Measurements from ENCODE around the gene TENT4B. TPM values are rescaled to one million over a fixed set of nuclear protein-coding genes. Genes with fewer than 3 reads are reported as not detected.
"Not testable (repeated sequence)": the region's sequence is repeated elsewhere in the genome, so short reads cannot be mapped to it uniquely, and the experiment has no call there.

Gene TENT4B
- total RNA-seq, 3 donors from 2014 or later = 13.4 to 16.4 (median 13.6) TPM

DNA sequence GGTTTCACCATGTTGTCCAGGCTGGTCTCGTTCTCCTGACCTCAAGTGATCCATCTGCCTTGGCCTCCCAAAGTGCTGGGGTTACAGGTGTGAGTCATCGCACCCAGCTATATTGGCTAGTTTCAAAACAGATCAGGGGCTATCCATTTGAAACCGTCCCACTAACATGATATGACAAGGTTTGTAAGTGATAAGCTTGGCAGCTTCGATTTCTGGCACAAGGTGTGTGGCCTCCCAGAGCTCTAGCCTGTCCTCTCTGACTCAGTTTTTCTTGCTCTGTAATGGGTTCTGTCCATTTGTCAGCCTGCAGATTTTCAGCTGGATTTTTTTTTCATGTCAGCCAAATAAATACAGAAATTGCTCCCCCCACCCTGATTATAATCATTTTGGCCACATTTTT, 31.8 kb upstream of the TENT4B start:
- DNase-seq (ENCODE audit: low spot score in 2 of 2) = no peak
- Histone ChIP-seq H3K9me3 (no peaks in the 10 kb centered on the region), H3K4me3 (no peak overlapping the region), H3K36me3 (no peaks in the 10 kb centered on the region), H3K4me1 (no peaks in the 10 kb centered on the region), H3K27ac (no peak overlapping the region), H3K27me3 (no peaks in the 10 kb centered on the region)
- intact Hi-C loops (cut with DNase I; ENCODE audit: low total_unique reads) = no loop called here
- TF ChIP-seq, protein P1, sequence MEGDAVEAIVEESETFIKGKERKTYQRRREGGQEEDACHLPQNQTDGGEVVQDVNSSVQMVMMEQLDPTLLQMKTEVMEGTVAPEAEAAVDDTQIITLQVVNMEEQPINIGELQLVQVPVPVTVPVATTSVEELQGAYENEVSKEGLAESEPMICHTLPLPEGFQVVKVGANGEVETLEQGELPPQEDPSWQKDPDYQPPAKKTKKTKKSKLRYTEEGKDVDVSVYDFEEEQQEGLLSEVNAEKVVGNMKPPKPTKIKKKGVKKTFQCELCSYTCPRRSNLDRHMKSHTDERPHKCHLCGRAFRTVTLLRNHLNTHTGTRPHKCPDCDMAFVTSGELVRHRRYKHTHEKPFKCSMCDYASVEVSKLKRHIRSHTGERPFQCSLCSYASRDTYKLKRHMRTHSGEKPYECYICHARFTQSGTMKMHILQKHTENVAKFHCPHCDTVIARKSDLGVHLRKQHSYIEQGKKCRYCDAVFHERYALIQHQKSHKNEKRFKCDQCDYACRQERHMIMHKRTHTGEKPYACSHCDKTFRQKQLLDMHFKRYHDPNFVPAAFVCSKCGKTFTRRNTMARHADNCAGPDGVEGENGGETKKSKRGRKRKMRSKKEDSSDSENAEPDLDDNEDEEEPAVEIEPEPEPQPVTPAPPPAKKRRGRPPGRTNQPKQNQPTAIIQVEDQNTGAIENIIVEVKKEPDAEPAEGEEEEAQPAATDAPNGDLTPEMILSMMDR (IDR thresholded peaks at IDR 0.05) = no peak
- TF ChIP-seq POLR2A (IDR thresholded peaks at IDR 0.05) (no peak), POLR2AphosphoS5 (IDR thresholded peaks at IDR 0.05) (no peak)

DNA sequence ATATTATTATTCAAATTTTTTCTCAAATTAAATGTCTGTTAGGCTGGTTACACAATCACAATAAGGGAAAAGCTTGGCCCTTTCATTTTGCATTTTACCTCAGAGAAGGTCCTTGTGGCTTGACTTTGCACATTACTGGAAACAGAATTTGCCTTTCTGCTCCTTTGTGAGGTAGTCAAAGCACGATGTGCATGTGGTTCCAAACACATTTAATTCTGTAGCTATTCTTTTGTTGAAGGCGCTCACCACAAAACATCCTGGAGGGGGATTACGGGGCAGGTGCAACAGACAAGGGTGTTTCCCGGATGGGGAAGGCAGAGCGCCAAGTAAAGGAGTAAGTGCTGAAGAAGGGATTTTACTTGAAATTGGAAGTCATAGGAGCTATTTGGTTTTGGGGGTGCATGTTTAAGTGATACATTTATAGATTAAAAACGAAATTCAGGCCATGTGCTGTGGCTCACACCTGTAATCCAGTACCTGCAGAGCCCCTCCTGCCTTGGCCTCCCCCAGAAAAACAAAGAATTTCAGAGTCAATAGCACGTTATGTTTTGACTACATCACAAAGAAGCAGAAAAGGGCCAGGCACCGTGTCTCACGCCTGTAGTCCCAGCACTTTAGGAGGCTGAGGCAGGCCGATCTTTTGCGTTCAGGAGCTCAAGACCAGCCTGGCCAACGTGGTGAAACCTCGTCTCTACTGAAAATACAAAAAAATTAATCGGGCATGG, 31.2 kb upstream of the TENT4B start:
- TF ChIP-seq, protein P1 (IDR thresholded peaks at IDR 0.05) = no peak
- TF ChIP-seq POLR2AphosphoS5 (IDR thresholded peaks at IDR 0.05) = no peak
- TF ChIP-seq POLR2A (IDR thresholded peaks at IDR 0.05) = no peak
- H3K27ac ChIP-seq = no peak overlapping the region
- H3K36me3 ChIP-seq = no peaks in the 10 kb centered on the region
- no peaks in the 10 kb centered on the region for H3K4me1 ChIP-seq
- H3K4me3 ChIP-seq = no peak overlapping the region
- no peaks in the 10 kb centered on the region for H3K9me3 ChIP-seq
- H3K27me3 ChIP-seq = no peaks in the 10 kb centered on the region
- DNase-seq (ENCODE audit: low spot score in 2 of 2) = no peak
- intact Hi-C loops (cut with DNase I; ENCODE audit: low total_unique reads) = no loop called here

DNA sequence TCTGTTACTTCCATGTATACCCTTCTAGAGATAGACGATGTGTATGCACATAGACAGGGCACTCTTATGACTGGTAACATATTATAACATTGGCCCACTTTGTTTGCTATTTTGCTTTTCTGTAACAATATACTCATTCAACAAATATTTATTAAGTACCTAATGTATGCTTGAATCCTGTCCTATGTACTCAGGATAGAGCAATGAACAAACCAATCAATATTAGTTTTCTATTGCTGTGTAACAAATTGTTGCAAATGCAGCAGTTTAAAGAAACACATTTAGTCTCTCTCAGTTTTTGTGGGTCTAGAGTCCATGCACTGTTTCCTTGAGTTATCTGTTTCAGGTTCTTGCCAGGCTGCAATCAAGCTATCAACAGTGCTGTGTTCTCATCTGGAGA, 29.7 kb upstream of the TENT4B start:
- Histone ChIP-seq H3K27me3 (no peaks in the 10 kb centered on the region), H3K27ac (no peak overlapping the region), H3K4me1 (no peaks in the 10 kb centered on the region), H3K36me3 (no peaks in the 10 kb centered on the region), H3K9me3 (no peaks in the 10 kb centered on the region), H3K4me3 (no peak overlapping the region)
- no peak for DNase-seq (ENCODE audit: low spot score in 2 of 2)
- no peak for TF ChIP-seq POLR2A (IDR thresholded peaks at IDR 0.05)
- TF ChIP-seq, protein P1 (IDR thresholded peaks at IDR 0.05) = no peak
- no peak for TF ChIP-seq POLR2AphosphoS5 (IDR thresholded peaks at IDR 0.05)
- intact Hi-C loops (cut with DNase I; ENCODE audit: low total_unique reads) = no loop called here

DNA sequence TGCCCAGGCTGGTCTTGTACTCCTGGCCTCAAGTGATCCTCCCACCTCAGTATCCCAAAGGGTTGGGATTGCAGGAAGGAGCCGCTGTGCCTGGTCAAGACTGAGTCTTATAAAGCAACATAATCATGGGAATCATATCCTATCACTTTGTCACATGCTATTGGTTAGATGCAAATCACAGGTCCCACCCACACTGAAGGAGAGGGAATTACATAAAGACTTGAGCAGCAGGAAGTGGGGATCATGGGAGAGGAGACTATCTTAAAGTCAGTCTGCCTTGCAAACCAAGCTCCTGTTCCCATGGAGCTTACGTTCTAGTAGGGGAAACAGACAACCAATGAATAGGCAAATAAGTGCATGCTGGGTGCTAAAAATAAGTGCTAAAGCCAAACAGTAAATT, 28.3 kb upstream of the TENT4B start:
- Histone ChIP-seq H3K9me3 (no peaks in the 10 kb centered on the region), H3K4me3 (no peak overlapping the region), H3K27ac (no peak overlapping the region), H3K27me3 (no peaks in the 10 kb centered on the region), H3K4me1 (no peaks in the 10 kb centered on the region), H3K36me3 (no peaks in the 10 kb centered on the region)
- no peak for DNase-seq (ENCODE audit: low spot score in 2 of 2)
- no peak for TF ChIP-seq POLR2AphosphoS5 (IDR thresholded peaks at IDR 0.05)
- TF ChIP-seq POLR2A (IDR thresholded peaks at IDR 0.05) = no peak
- TF ChIP-seq, protein P1 (IDR thresholded peaks at IDR 0.05) = no peak
- intact Hi-C loops (cut with DNase I; ENCODE audit: low total_unique reads) = no loop called here

DNA sequence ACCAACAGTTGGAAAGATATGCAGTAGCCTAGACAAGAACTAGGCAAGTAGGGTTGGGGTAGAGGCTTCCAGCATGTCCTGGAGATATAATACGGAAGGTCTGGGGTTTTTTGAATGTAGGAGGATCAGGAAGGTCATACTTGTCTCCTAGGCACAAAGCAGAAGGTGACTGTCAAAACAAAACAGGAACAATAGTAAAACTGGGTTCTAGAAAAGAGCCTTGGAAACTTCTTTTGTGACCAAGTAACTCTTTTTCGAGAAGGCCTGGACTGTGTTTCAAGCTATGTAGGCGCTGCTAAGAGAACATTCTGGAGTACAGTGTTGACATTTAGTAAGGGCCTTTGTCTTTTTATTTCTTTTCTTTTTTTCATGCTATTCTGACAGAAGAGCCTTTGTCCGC, 26.9 kb upstream of the TENT4B start:
- Histone ChIP-seq H3K27ac (no peak overlapping the region), H3K4me3 (no peak overlapping the region), H3K4me1 (no peaks in the 10 kb centered on the region), H3K36me3 (no peaks in the 10 kb centered on the region), H3K27me3 (no peaks in the 10 kb centered on the region), H3K9me3 (no peaks in the 10 kb centered on the region)
- DNase-seq (ENCODE audit: low spot score in 2 of 2) = no peak
- no peak for TF ChIP-seq POLR2AphosphoS5 (IDR thresholded peaks at IDR 0.05)
- intact Hi-C loops (cut with DNase I; ENCODE audit: low total_unique reads) = no loop called here

DNA sequence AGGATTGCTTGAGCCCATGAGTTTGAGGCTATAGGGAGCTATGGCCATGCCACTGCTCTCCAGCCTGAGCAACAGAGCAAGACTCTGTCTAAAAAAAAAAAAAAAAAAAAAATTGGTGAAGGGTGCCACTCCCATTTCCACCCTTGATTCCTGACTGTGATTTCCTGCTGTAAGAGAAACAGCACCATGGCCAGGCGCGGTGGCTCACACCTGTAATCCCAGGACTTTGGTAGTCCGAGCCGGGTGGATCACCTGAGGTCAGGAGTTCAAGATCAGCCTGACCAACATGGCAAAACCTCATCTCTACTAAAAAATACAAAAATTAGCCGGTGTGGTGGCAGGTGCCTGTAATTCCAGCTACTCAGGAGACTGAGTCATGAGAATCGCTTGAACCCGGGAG, 20.5 kb upstream of the TENT4B start:
- H3K27ac ChIP-seq; H3K36me3 ChIP-seq; H3K4me1 ChIP-seq; H3K27me3 ChIP-seq; H3K9me3 ChIP-seq; H3K4me3 ChIP-seq; DNase-seq (ENCODE audit: low spot score in 2 of 2); intact Hi-C loops (cut with DNase I; ENCODE audit: low total_unique reads): not testable (repeated sequence)

Data from breast epithelium (tissue), 4 donors.